Gastrocnemius medialis (tissue), 4 donors: Measurements from ENCODE around the gene HLA-DPB1.

ENCODE experiments used
- POLR2A ChIP-seq, 2 donors: fragments of 450-650 bp; IDR thresholded peaks; one replicate each; pipeline ENCODE4 v1.6.1; 2017; ENCODE audit warnings: antibody characterized with exemption in 2 of 2, mild to moderate bottlenecking in 2 of 2, moderate library complexity in 2 of 2
- TF ChIP-seq, protein P1 (sequence below), 5 experiments: fragments of 450-650 bp in 3 of 5; fragments of 200-600 bp in 2 of 5; sonication (generic) in 2 of 5; IDR thresholded peaks in 4 of 5; conservative IDR thresholded peaks in 1 of 5; 1 replicate in 4 of 5; 2 replicates in 1 of 5; pipeline ENCODE4 v1.5.1; 2016 to 2019; ENCODE audit warnings: antibody characterized with exemption in 5 of 5, mild to moderate bottlenecking in 3 of 5, moderate library complexity in 3 of 5

DNA sequence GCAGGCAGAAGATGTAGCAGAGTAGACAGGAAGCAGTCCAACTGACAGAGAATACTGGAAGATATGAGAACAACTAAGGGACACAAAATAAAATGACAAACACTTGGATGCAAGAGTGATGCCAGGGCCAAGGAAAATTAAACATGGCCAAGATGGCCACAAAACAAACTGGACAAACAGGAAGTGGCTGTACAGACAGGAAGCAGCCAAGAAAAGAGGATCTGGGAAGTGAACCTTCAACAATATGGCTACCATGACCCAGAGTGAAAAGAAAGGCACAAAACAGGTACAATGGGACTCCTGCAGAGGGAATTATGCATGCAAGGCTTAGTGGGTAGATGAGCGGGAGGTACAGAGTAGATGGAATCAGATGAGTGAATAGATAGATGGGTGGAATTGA, 29.1 kb downstream of the HLA-DPB1 start:
- no peak for TF ChIP-seq POLR2A (IDR thresholded peaks at IDR 0.05)
- TF ChIP-seq, protein P1, sequence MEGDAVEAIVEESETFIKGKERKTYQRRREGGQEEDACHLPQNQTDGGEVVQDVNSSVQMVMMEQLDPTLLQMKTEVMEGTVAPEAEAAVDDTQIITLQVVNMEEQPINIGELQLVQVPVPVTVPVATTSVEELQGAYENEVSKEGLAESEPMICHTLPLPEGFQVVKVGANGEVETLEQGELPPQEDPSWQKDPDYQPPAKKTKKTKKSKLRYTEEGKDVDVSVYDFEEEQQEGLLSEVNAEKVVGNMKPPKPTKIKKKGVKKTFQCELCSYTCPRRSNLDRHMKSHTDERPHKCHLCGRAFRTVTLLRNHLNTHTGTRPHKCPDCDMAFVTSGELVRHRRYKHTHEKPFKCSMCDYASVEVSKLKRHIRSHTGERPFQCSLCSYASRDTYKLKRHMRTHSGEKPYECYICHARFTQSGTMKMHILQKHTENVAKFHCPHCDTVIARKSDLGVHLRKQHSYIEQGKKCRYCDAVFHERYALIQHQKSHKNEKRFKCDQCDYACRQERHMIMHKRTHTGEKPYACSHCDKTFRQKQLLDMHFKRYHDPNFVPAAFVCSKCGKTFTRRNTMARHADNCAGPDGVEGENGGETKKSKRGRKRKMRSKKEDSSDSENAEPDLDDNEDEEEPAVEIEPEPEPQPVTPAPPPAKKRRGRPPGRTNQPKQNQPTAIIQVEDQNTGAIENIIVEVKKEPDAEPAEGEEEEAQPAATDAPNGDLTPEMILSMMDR (IDR thresholded peaks at IDR 0.05 in 4 of 5, conservative IDR thresholded peaks at IDR 0.05 in 1 of 5): no peak
